CD4-positive, alpha-beta T cell treated with Interferon alpha-2 for 1 hour (primary cell): ENCODE measurements around the gene CRYZ.
A peak's percentile ranks its signal among the peaks of the same experiment; 100 is the strongest.
"Not testable (repeated sequence)": the region's sequence is repeated elsewhere in the genome, so short reads cannot be mapped to it uniquely, and the experiment has no call there.

ENCODE experiments used
- DNase-seq, 2 donors: peaks; one replicate each; pipeline ENCODE4 v3.0.0-alpha.2; 2020 to 2022

Gene CRYZ

DNA sequence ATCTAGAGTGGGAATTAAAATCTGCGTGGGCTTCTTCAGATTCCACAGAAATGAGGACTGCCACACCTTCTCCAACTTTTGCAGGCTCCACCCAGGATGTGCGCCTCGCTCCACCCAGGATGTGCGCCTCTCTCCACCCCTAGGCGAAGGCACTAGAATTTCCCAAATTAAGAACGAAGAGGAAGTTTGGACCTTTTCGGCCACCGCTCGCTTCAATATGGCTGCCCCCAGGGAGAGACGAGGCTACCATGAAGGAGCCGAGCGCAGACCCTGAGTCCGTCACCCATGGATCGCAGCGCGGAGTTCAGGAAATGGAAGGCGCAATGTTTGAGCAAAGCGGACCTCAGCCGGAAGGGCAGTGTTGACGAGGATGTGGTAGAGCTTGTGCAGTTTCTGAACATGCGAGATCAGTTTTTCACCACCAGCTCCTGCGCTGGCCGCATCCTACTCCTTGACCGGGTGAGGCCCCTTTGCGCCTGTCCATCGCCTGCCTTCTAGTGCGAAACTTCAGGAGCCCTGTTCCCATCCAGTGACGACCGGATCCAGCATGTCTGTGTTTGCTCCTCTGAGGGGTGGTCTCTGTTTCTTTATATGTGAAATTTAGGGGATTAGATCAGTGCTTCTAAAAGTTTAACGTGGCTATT lies at the start of gene CRYZ, which contains the start of gene TYW3:
TSS of gene CRYZ (minus strand) at position 91 of the 644 bp plus-strand sequence. CDS start 8,229 bp downstream, outside the sequence.
TSS of gene TYW3 (plus strand) at position 193 of the 644 bp plus-strand sequence. CDS start at position 286, 93 bp downstream.
- peak; percentile 86 to 89 for DNase-seq

DNA sequence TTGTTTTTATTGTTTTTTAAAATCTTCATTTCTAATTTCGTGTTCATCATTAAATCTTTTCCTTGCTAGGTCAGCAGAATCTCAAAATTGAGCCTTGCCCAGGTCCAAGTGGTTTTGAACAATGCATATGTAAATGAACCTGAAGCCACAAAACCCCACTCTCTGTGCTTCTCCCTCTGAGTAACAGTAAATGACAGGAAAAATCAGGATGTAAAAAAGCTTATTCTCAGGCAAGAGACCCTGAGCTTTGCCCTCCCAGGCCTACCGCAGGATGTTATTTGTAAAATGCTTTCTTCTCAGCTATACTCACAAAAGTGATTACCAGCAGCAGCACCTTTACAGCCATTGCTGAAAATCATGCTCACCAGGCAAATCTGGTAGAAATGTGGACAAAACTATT lies 47.7 kb upstream of the CRYZ start:
- DNase-seq: no peak

DNA sequence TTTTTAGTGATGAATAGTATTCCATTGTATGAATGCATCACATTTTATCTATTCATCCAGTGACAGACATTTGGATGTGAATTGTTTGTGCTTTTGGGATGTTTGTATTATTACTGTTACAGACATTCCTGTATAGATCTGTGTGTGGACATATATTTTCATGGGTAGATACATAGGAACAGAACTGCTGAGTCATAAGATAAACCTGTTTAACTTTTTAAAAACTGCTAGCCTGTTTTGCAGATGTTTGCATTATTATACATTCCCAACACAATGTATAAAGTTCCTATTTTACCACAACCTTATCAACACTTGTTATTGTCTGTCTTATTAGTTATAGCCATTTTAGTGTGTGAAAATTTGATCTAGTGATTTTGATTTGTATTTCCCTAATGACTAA lies 46.9 kb upstream of the CRYZ start:
- DNase-seq: no peak

DNA sequence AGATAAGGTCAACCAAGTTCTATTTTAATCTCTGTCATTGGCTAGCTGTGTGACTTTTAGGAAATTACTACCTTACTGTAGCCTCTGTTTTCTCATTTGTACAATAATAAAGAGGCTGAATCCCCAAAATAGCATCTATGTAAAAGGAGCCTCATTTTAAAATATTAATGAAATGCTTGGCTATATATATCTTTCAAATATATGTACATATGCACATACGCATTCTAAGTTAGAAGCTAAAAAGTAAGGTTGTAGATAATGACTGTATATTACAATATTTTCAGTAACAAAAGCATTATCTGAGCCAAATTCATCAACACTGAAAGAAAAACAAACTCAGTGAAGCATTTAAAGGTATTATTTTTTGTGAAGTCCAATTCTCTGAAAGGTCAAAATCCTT lies 44.7 kb upstream of the CRYZ start:
- DNase-seq: no peak

DNA sequence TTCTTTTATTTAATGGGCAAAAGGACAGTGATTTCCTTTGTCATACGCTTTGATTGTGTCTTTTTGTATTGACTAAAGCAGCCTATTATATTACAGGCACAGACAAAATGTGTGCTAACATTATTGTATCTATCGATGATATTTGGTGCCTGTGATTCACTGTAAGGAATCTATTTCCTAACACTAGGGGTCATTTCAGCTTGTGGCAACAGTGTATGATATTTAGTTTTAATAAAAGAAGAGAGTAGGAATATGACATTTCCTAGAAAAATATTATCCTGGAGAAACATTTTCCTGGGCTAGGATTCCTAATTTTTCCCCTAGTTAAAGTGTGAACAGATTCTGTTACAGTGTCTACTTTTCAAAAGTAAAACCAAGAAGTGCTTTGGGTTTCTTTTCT lies 42.9 kb upstream of the CRYZ start:
- DNase-seq: no peak

GRCh38 chr1:74773582-74773981 lies 40.7 kb upstream of the CRYZ start:
- no peak for DNase-seq

- DNase-seq: no peak
These were observed 40.1 kb upstream of the CRYZ start for GRCh38 chr1:74772945-74773344.

DNA sequence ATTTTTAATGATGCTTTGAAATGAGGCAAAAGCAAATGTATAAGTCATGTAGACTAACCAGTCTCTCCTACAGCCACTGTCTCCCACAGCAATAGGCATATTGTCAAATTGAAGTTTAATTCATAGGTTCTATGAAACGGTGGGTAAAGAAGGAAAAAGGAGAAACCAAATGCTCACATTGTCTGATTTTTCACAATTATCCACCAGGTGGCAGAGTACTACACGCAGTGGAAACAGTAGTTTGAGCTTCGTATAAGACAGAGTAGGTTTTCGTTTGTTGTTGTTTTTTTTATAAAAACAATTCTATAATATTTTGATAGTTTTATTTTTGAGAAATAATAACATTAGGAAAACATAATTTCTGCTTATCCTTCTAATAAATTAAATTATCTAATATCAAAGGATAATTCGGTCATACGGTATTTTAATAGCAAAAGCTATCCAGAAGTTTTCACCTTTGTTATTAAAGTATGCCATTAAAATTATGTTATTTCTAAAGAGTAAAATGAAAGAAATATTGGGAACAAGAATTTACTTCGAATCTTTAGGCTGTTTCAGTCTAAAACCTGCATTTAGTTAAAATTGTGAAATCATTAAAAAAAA lies 39.2 kb upstream of the CRYZ start:
- DNase-seq: peak in 1 of 2 donors; percentile 33

DNA sequence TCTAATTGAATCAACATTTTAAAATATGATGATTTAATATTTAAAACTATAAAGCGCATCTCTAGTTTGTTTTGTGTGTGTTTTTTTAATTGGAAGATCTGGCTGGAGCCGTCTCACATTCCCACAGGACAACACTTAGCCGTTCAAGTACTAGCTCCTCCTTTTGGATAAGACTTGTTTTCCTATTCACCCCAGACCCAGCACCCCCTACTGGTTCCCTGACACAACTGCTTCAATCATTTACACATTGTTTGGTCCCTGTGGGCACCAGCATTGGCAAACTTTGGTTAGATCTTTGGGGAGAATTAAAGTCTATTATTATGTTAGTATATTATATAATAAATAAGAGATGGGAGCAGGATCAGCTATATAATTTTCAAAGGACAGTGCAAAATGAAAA lies 34.6 kb upstream of the CRYZ start:
- no peak for DNase-seq

- no peak for DNase-seq
These were observed 33.7 kb upstream of the CRYZ start for GRCh38 chr1:74766579-74766978.

DNA sequence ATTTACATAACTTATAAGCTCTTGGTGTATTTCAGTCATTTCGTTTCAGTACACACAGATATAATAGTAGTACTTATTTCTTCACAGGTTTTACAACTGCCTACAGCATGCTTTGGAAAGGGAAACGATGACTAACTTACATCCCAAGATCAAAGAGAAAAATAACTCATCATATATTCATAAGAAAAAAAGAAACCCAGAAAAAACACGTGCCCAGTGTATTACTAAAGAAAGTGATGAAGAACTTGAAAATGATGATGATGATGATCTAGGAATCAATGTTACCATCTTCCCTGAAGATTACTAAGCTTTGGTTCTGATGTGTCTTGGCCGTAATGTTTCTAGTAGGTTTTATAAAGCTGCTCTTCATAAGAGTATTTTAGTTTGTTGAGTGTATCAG lies 31.0 kb upstream of the CRYZ start:
- DNase-seq: no peak

DNA sequence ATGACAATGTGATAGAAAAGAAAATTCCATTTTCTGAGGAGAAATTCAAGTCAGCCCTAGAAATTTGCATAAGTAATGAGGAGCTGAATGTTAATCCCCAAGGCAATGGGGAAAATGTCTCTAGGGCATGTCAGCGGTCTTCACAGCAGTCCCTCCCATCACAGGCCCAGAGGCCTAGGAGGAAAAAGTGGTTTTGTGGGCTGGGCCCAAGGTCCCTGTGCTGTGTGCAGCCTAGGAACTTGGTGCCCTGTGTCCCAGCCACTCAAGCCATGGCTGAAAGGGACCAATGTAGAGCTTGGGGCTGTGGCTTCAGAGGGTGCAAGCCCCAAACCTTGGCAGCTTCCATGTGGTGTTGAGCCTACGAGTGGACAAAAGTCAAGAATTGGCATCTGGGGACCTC lies 23.8 kb upstream of the CRYZ start:
- not testable (repeated sequence) for DNase-seq

- no peak for DNase-seq
These were observed 22.6 kb upstream of the CRYZ start for GRCh38 chr1:74755475-74755874.

GRCh38 chr1:74753104-74753503 lies 20.3 kb upstream of the CRYZ start:
- no peak for DNase-seq

DNA sequence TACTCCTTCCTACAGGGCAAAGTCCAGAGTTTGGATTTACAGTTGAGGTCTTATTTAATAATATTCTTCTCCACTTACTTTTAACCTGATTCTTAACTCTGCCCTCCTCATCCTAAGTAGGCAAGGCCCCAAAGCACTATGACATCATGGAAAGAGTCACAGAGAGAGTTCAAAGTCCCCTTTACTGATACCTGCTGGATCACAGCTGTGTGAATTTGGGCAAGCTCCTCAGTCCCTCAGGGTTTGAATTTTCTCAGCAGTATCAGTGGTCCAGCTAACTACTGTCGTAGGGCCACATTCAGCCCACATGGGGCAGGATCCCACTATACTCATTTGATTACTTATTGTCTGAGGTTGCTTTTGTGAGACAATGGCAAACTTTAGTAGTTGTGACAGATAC lies 16.1 kb upstream of the CRYZ start:
- DNase-seq: no peak

DNA sequence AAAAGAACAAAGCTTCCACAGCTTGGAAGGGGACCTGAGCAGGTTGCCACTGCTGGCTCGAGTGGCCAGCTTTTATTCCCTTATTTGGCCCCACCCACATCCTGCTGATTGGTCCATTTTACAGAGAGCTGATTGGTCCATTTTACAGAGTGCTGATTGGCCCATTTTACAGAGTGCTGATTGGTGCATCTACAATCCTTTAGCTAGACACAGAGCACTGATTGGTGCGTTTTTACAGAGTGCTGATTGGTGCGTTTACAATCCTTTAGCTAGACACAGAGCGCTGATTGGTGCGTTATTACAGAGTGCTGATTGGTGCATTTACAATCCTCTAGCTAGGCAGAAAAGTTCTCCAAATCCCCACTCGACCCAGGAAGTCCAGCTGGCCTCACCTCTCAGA lies 12.4 kb upstream of the CRYZ start:
- DNase-seq: not testable (repeated sequence)

- DNase-seq: not testable (repeated sequence)
These were observed 7.6 kb upstream of the CRYZ start for GRCh38 chr1:74740307-74740980.

GRCh38 chr1:74737333-74737732 lies 4.5 kb upstream of the CRYZ start:
- no peak for DNase-seq

- DNase-seq: peak; percentile 35 to 78
These were observed 994 bp upstream of the CRYZ start for GRCh38 chr1:74733604-74734484.

DNA sequence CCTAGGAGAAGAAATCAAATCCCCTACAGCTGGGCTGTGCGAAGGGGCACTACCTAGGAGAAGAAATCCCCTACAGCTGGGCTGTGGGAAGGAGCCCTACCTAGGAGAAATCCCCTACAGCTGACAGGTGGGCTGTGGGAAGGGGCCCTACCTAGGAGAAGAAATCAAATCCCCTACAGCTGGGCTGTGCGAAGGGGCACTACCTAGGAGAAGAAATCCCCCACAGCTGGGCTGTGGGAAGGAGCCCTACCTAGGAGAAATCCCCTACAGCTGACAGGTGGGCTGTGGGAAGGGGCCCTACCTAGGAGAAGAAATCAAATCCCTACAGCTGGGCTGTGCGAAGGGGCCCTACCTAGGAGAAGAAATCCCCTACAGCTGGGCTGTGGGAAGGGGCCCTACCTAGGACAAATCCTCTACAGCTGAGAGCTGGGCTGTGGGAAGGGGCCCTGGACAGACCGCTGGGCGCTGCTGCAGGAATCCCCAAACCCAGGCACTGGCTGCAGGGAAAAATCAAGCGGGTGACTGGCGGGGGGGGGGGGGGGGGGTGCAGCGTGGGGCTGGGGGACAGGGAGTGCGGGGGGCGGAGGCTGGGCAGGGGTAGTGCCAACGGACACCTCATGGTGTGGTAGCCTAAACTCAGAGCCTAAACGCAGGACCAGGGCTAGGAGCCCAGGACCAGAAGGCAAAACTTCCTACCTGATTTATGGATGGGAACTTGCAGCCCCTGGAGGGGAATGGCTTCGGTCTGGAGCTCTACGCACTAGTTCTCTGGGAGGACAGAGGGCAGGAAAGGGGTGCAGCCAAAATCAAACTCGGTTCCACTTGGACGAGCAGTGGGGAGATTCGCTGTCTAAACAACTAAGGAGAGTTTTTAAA lies 541 bp downstream of the CRYZ start:
- peak in 1 of 2 donors; percentile 14 for DNase-seq

GRCh38 chr1:74731399-74732052 lies 1.3 kb downstream of the CRYZ start:
- no peak for DNase-seq
